ENCODE data around the gene FIP1L1.

The FIP1L1 gene

GRCh38 chr4:53477038-53477565, 99.7 kb downstream of the FIP1L1 start:
- no peak for DNase-seq

GRCh38 chr4:53477636-53478035, 100.2 kb downstream of the FIP1L1 start:
- DNase-seq = no peak

- DNase-seq = no peak
Measured at GRCh38 chr4:53478671-53479456, 101.4 kb downstream of the FIP1L1 start.

GRCh38 chr4:53479736-53480525, 102.5 kb downstream of the FIP1L1 start:
- no peak for DNase-seq

- DNase-seq = no peak
Measured at GRCh38 chr4:53480909-53481308, 103.5 kb downstream of the FIP1L1 start.

- DNase-seq = no peak
Measured at GRCh38 chr4:53481586-53481985, 104.1 kb downstream of the FIP1L1 start.

- DNase-seq = no peak
Measured at GRCh38 chr4:53483250-53483649, 105.8 kb downstream of the FIP1L1 start.

GRCh38 chr4:53484911-53485657, 107.6 kb downstream of the FIP1L1 start:
- DNase-seq = no peak

GRCh38 chr4:53485658-53486040, 108.2 kb downstream of the FIP1L1 start:
- no peak for DNase-seq

GRCh38 chr4:53487766-53488165, 110.3 kb downstream of the FIP1L1 start:
- no peak for DNase-seq

GRCh38 chr4:53489279-53489889, 111.9 kb downstream of the FIP1L1 start:
- DNase-seq = no peak

GRCh38 chr4:53490161-53490956, 112.9 kb downstream of the FIP1L1 start:
- no peak for DNase-seq

GRCh38 chr4:53490965-53491622, 113.7 kb downstream of the FIP1L1 start:
- DNase-seq = no peak

GRCh38 chr4:53494851-53495250, 117.4 kb downstream of the FIP1L1 start:
- DNase-seq = no peak

GRCh38 chr4:53497487-53498244, 120.2 kb downstream of the FIP1L1 start:
- DNase-seq = no peak

GRCh38 chr4:53498706-53499105, 121.3 kb downstream of the FIP1L1 start:
- DNase-seq = no peak

- no peak for DNase-seq
Measured at GRCh38 chr4:53499791-53500190, 122.3 kb downstream of the FIP1L1 start.

- no peak for DNase-seq
Measured at GRCh38 chr4:53500546-53500945, 123.1 kb downstream of the FIP1L1 start.

- no peak for DNase-seq
Measured at GRCh38 chr4:53501561-53501960, 124.1 kb downstream of the FIP1L1 start.

- DNase-seq = no peak
Measured at GRCh38 chr4:53502094-53502493, 124.7 kb downstream of the FIP1L1 start.

GRCh38 chr4:53505947-53506346, 128.5 kb downstream of the FIP1L1 start:
- DNase-seq = no peak

Data from NCI-H1105 (cell line).